Fibroblast of the aortic adventitia (primary cell): Measurements from ENCODE around the gene SLTM. TPM values are rescaled to one million over a fixed set of nuclear protein-coding genes. Genes with fewer than 3 reads are reported as not detected.

Experiments used
- DNase-seq: peaks from one replicate; pipeline ENCODE4 v3.0.0-alpha.2; 2010; ENCODE audit warnings: low read depth
- H3K4me3 ChIP-seq: 2 replicates; pipeline ENCODE4 v1.5.1; 2011; ENCODE audit warnings: low read depth, mild to moderate bottlenecking, control low read depth, low read length, moderate library complexity
- CTCF ChIP-seq: IDR thresholded peaks from 2 replicates; pipeline ENCODE4 v1.5.1; 2011; ENCODE audit warnings: mild to moderate bottlenecking, low read length, control low read depth, inconsistent platforms; ENCODE audit not compliant: insufficient read depth
- total RNA-seq: library from RNA; depleted of rRNA; stranded (reverse); fragments of >200 nt; gene quantifications from 2 replicates; pipeline ENCODE4 v1.2.3, GENCODE V29; 2012; ENCODE audit warnings: low replicate concordance

The SLTM gene
- total RNA-seq, 1 donor: 68.5 TPM

DNA sequence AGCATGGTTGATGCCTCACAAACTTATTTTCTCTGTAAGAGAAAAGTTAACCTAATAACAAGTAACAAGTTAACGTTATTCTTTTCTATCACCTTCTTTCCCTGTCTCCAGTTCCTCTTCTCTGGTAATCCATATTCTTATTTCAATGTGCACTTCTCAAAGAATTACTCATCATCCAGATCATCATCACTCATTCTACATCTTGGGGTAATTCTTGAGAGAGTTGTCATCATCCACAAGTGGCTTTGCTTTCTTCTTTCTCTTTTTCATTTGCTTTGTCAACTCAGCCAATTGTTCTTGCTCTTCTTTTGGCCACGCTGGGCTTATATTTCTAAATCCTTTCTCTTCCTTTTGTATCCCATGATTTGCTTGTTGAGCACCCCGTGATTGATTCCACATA is 33.2 kb upstream of the SLTM start:
- no peak overlapping the region for H3K4me3 ChIP-seq
- DNase-seq: no peak
- TF ChIP-seq CTCF: no peak

DNA sequence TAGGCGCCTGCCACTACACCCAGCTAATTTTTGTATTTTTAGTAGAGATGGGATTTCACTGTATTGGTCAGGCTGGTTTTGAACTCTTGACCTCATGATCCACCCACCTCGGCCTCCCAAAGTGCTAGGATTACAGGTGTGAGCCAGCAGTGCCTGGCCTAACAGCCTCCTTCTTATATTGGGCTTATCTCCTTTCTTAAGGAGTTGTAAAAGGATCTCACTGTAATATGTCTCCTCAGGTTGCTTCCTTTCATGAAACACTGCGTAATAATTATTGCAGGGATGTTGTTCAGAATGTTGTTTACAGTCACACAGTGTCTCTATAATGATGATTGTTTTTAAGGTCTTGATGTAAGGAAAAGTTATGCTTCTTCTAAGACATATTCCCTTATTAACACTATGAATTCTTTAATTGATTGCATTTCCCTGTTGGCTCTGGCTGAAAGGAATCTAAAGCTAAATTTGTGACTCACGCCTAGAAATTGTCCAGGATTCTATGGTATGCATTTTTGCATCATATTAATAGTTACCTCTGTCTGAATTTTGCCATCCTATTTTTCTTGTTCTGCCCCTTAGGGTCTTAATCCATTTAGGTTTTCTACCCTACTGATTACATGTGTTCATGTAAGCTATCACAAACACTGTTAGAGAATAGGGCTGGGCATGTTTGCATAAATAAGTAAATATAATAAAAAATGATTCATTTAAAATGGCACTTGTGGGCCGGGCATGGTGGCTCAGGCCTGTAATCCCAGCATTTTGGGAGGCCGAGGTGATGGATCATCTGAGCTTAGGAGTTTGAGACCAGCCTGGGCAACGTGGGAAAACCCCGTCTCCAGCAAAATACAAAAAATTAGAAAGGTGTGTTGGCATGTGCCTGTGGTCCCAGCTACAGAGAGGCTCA is 29.4 kb upstream of the SLTM start:
- no peak overlapping the region for H3K4me3 ChIP-seq
- TF ChIP-seq CTCF: no peak
- DNase-seq: peak; percentile 22

GRCh38 chr15:58962136-58962535 is 28.7 kb upstream of the SLTM start:
- no peak for DNase-seq
- TF ChIP-seq CTCF: no peak
- no peak overlapping the region for H3K4me3 ChIP-seq

GRCh38 chr15:58958811-58959210 is 25.3 kb upstream of the SLTM start:
- H3K4me3 ChIP-seq: no peak overlapping the region
- no peak for TF ChIP-seq CTCF
- no peak for DNase-seq

DNA sequence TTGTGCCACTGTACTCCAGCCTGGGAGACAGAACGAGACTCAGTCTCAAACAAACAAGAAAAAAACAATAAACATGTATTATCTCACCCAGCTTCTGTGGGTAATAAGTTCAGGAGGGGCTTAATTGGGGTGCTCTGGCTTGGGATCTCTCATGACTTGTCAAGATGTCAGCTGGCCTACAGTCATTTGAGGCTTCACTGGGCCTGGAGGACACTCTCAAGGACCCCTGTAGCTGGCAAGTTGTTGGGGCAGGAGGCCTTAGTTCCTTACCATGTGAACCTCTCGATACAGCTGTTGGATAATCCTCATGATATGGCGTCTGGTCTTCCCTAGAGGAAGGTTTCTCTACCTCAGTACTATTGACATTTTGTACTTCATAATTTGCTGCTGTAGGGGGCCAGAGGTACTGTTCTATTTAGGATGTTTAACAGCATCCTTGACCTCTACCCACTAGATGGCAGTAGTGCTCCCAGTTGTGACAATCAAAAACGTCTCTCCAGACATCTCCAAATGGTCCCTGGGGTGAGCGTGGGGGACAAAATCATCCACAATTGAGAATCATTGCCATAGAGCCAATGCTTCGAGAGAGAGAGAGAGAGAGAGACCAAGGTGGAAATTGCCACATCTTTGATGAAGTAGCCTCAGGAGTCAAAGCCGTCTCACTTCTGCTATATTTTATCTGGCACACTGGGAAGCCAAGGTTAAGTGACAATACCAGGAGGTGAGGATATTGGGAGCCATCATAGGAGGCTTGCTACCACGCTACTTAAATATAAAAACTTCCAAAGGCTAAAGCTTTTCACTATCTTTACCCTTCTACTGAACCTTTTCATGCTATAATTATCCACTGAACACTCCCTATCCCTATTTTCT is 23.9 kb upstream of the SLTM start:
- no peak overlapping the region for H3K4me3 ChIP-seq
- TF ChIP-seq CTCF: peak; percentile 78
- peak; percentile 67 for DNase-seq

GRCh38 chr15:58952751-58953150 is 19.3 kb upstream of the SLTM start:
- TF ChIP-seq CTCF: no peak
- peak; percentile 46 for DNase-seq
- H3K4me3 ChIP-seq: no peak overlapping the region
